NT2/D1 (cell line): ENCODE results near the gene NUDC.

ENCODE experiments used
- DNase-seq: peaks from one replicate; pipeline ENCODE4 v3.0.0-alpha.2; 2011; ENCODE audit warnings: low read depth, low spot score
- H3K27me3 ChIP-seq: 2 replicates; pipeline ENCODE4 v1.6.0; 2011; ENCODE audit warnings: mild to moderate bottlenecking; ENCODE audit not compliant: insufficient read length, insufficient read depth
- H3K36me3 ChIP-seq: 2 replicates; pipeline ENCODE4 v1.6.1; 2011; ENCODE audit warnings: mild to moderate bottlenecking, low read length, mixed read lengths; ENCODE audit not compliant: insufficient read depth, insufficient read length
- H3K4me1 ChIP-seq: 2 replicates; pipeline ENCODE4 v1.5.1; 2011; ENCODE audit not compliant: insufficient read depth, insufficient read length
- H3K4me3 ChIP-seq: 2 replicates; pipeline ENCODE4 v1.5.1; 2011; ENCODE audit warnings: low read depth; ENCODE audit not compliant: insufficient read length
- H3K9ac ChIP-seq: 2 replicates; pipeline ENCODE4 v1.6.0; 2011; ENCODE audit warnings: low read depth; ENCODE audit not compliant: insufficient read length
- H3K9me3 ChIP-seq: 2 replicates; pipeline ENCODE4 v1.5.1; 2011; ENCODE audit warnings: mild to moderate bottlenecking, low read length; ENCODE audit not compliant: insufficient read depth
- SUZ12 ChIP-seq: IDR thresholded peaks from 2 replicates; pipeline ENCODE4 v1.6.1; 2011; ENCODE audit not compliant: insufficient read length, insufficient read depth; ENCODE audit errors: extremely low read depth
- YY1 ChIP-seq: IDR thresholded peaks from 2 replicates; pipeline ENCODE4 v1.6.1; 2011; ENCODE audit not compliant: insufficient read length, insufficient read depth
- ZNF274 ChIP-seq: IDR thresholded peaks from 2 replicates; pipeline ENCODE4 v1.6.1; 2011; ENCODE audit warnings: mild to moderate bottlenecking, low read depth, low read length

Gene NUDC

DNA sequence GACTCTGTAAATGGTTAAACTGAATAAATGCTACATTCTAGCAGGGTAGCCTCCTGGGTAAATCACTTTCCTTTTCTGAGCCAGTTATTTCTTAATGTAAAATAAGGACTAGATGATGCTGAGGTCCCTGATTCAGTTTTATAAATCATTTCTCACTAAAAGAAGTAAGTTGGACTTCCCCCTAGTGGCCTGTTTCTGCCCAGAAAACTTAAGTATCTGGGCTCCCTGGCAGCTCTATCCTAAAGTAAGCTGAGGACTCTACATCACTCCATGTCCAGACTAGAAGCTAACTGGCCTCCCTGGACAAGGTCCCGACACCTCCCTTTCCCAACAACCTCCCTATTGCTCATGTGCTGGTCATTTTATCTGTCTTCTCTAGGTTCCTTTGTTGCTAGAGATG lies 34.4 kb upstream of the NUDC start:
- Histone ChIP-seq H3K4me1 (peaks cover 11% of the 10 kb centered on the region), H3K27me3 (no peaks in the 10 kb centered on the region), H3K9me3 (no peaks in the 10 kb centered on the region), H3K36me3 (peaks cover 81% of the 10 kb centered on the region), H3K9ac (no peak overlapping the region), H3K4me3 (no peak overlapping the region)
- TF ChIP-seq ZNF274 = no peak
- no peak for TF ChIP-seq SUZ12
- no peak for TF ChIP-seq YY1
- no peak for DNase-seq

DNA sequence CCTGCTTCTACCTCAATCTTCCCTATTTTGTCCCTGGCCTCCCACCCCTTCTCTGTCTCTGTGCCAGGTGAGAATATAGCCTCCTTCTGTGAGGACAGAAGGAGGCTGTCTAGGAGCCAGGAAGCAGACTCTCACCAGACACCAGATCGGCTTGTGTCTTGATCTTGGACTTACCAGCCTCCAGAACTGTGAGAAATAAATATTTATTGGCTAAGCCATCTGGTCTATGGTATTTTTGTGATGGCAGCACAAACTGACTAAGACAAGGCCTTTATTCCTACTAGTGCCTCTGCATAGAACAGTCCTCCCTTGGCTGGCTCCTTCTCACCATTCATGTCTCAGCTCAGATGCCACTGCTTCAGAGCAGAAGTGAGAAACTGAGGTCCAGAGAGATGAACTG lies 33.3 kb upstream of the NUDC start:
- H3K36me3 ChIP-seq = peaks cover 81% of the 10 kb centered on the region
- H3K9ac ChIP-seq = no peak overlapping the region

GRCh38 chr1:26889551-26890466 lies 31.7 kb upstream of the NUDC start, which contains the start of gene GPN2:
TSS of gene GPN2 (minus strand) at chr1:26890283. CDS start at chr1:26890096, 187 bp downstream.
- TF ChIP-seq SUZ12 (no peak), ZNF274 (no peak), YY1 (no peak)
- Histone ChIP-seq H3K4me1 (peaks cover 11% of the 10 kb centered on the region), H3K9me3 (no peaks in the 10 kb centered on the region), H3K27me3 (no peaks in the 10 kb centered on the region), H3K36me3 (peaks cover 78% of the 10 kb centered on the region), H3K9ac (peak within 1 kb of the TSS; percentile 99), H3K4me3 (peak within 1 kb of the TSS; percentile 100)
- DNase-seq = peak; percentile 77

More for the DNA sequence above, 33.3 kb upstream of the NUDC start:
- DNase-seq = no peak
- Histone ChIP-seq H3K4me1 (peaks cover 11% of the 10 kb centered on the region), H3K9me3 (no peaks in the 10 kb centered on the region), H3K4me3 (no peak overlapping the region), H3K27me3 (no peaks in the 10 kb centered on the region)
- TF ChIP-seq SUZ12 (no peak), YY1 (no peak), ZNF274 (no peak)

GRCh38 chr1:26890467-26890796 lies 31.1 kb upstream of the NUDC start:
- H3K9me3 ChIP-seq = no peaks in the 10 kb centered on the region
- no peak for DNase-seq
- peak overlapping the region; percentile 99 for H3K9ac ChIP-seq
- H3K27me3 ChIP-seq = no peaks in the 10 kb centered on the region
- TF ChIP-seq SUZ12 = no peak
- no peak for TF ChIP-seq YY1
- TF ChIP-seq ZNF274 = no peak
- H3K4me1 ChIP-seq = peaks cover 11% of the 10 kb centered on the region
- H3K4me3 ChIP-seq = peak overlapping the region; percentile 100
- peaks cover 78% of the 10 kb centered on the region for H3K36me3 ChIP-seq

GRCh38 chr1:26894263-26894662 lies 27.3 kb upstream of the NUDC start:
- Histone ChIP-seq H3K27me3 (no peaks in the 10 kb centered on the region), H3K36me3 (peaks cover 80% of the 10 kb centered on the region), H3K4me3 (no peak overlapping the region), H3K9me3 (no peaks in the 10 kb centered on the region), H3K4me1 (peaks cover 6% of the 10 kb centered on the region), H3K9ac (no peak overlapping the region)
- TF ChIP-seq YY1 = no peak
- TF ChIP-seq ZNF274 = no peak
- no peak for TF ChIP-seq SUZ12
- DNase-seq = no peak

DNA sequence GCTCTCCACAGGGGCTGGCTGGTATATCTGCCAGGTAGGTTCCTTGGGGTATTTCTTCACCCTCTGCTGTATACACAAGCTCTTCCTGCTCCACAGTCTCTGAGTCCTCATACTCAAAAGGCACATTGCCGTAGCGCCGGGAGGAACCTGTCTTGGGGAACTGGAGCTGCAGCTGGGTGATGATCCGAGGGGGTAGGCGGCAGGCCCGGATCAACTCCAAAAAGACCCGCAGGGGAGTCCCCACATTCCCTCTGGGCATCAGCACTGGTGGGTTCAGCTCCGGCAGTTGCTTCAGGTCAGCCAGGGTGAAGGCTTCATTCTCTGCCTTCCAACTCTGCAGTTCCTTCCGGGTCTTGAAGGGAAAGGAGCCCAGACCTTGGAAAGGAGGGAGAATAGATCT lies 24.2 kb upstream of the NUDC start:
- no peaks in the 10 kb centered on the region for H3K27me3 ChIP-seq
- no peak overlapping the region for H3K4me3 ChIP-seq
- no peak overlapping the region for H3K9ac ChIP-seq
- H3K4me1 ChIP-seq = no peaks in the 10 kb centered on the region
- H3K36me3 ChIP-seq = peaks cover 68% of the 10 kb centered on the region
- TF ChIP-seq ZNF274 = no peak
- TF ChIP-seq YY1 = no peak
- TF ChIP-seq SUZ12 = no peak
- H3K9me3 ChIP-seq = no peaks in the 10 kb centered on the region
- no peak for DNase-seq

- H3K9me3 ChIP-seq = no peaks in the 10 kb centered on the region
- H3K4me1 ChIP-seq = no peaks in the 10 kb centered on the region
- H3K27me3 ChIP-seq = no peaks in the 10 kb centered on the region
- H3K36me3 ChIP-seq = peaks cover 43% of the 10 kb centered on the region
- TF ChIP-seq SUZ12 (no peak), YY1 (peak; percentile 98)
- peak within 1 kb of the TSS; percentile 93 for H3K4me3 ChIP-seq
- H3K9ac ChIP-seq = peak within 1 kb of the TSS; percentile 97
- peak; percentile 96 for DNase-seq
Measured at GRCh38 chr1:26900001-26900814, 21.3 kb upstream of the NUDC start, which contains the start of gene GPATCH3. TSS of gene GPATCH3 (minus strand) at chr1:26900467. CDS start at chr1:26900442, 25 bp downstream.
